ENCODE data around the gene ENHO. TPM values are rescaled to one million over a fixed set of nuclear protein-coding genes. Genes with fewer than 3 reads are reported as not detected.

The ENHO gene
- total RNA-seq (2014; rRNA removed; shearing (Covaris generic)) = not detected in 2 replicates

GRCh38 chr9:34522971-34523797, at the start of gene ENHO:
Gene ENHO, minus strand, starts transcription at chr9:34522990. Its CDS starts 1,295 bp downstream, at chr9:34521695.

Small RNAs within 50 kb of the gene (small RNA-seq; reads per million reads assigned to genes)
- gene RN7SKP24 = not detected

Other genes with a start within 250 kb of the ENHO start
- gene KIF24, start 193.7 kb downstream of the ENHO start, total RNA-seq (2014; rRNA removed; shearing (Covaris generic)) = 4.5 and 4.6 TPM in 2 replicates
- gene NUDT2, start 193.4 kb downstream of the ENHO start, total RNA-seq (2014; rRNA removed; shearing (Covaris generic)) = 23.8 and 37.5 TPM in 2 replicates
- 1.0 and 1.2 TPM in 2 replicates for gene MYORG, start 146.1 kb downstream of the ENHO start, total RNA-seq (2014; rRNA removed; shearing (Covaris generic))
- 9.7 and 9.8 TPM in 2 replicates for gene FAM219A, start 64.4 kb downstream of the ENHO start, total RNA-seq (2014; rRNA removed; shearing (Covaris generic))
- 0.11 TPM in 1 of 2 replicates, not detected in the other for gene DNAI1, start 64.2 kb downstream of the ENHO start, total RNA-seq (2014; rRNA removed; shearing (Covaris generic))
- not detected in 2 replicates for gene CNTFR, start 66.7 kb upstream of the ENHO start, total RNA-seq (2014; rRNA removed; shearing (Covaris generic))
- gene RPP25L, start 89.1 kb upstream of the ENHO start, total RNA-seq (2014; rRNA removed; shearing (Covaris generic)) = 33.3 TPM in 2 replicates
- 112 and 120 TPM in 2 replicates for gene DCTN3, start 97.5 kb upstream of the ENHO start, total RNA-seq (2014; rRNA removed; shearing (Covaris generic))
- gene ARID3C, start 106.1 kb upstream of the ENHO start, total RNA-seq (2014; rRNA removed; shearing (Covaris generic)) = 0.11 TPM in 1 of 2 replicates, not detected in the other
- 151 and 169 TPM in 2 replicates for gene SIGMAR1, start 114.8 kb upstream of the ENHO start, total RNA-seq (2014; rRNA removed; shearing (Covaris generic))
- gene GALT, start 123.7 kb upstream of the ENHO start, total RNA-seq (2014; rRNA removed; shearing (Covaris generic)) = 24.6 and 32.5 TPM in 2 replicates
- gene IL11RA, start 129.2 kb upstream of the ENHO start, total RNA-seq (2014; rRNA removed; shearing (Covaris generic)) = 8.3 and 11.1 TPM in 2 replicates
- gene CCL27, start 139.7 kb upstream of the ENHO start, total RNA-seq (2014; rRNA removed; shearing (Covaris generic)) = 0.23 and 0.50 TPM in 2 replicates
- gene CCL19, start 168.3 kb upstream of the ENHO start, total RNA-seq (2014; rRNA removed; shearing (Covaris generic)) = not detected in 2 replicates
- gene CCL21, start 187.1 kb upstream of the ENHO start, total RNA-seq (2014; rRNA removed; shearing (Covaris generic)) = not detected in 2 replicates

Measured in A375 (cell line).